Kidney glomerular epithelial cell (primary cell): Measurements from ENCODE around the gene TRIM16.
"Not testable (repeated sequence)": the region's sequence is repeated elsewhere in the genome, so short reads cannot be mapped to it uniquely, and the experiment has no call there.

Experiments used
- DNase-seq: peaks from one replicate; lab custom pipeline; 2025; lab: John Stamatoyannopoulos, UW

Gene TRIM16

GRCh38 chr17:15658296-15658695 is 25.8 kb downstream of the TRIM16 start:
- DNase-seq = peak; percentile 28

GRCh38 chr17:15657868-15658267 is 26.2 kb downstream of the TRIM16 start:
- peak; percentile 27 for DNase-seq

GRCh38 chr17:15654886-15655561 is 29.1 kb downstream of the TRIM16 start:
- peak; percentile 65 for DNase-seq

GRCh38 chr17:15654401-15654800 is 29.7 kb downstream of the TRIM16 start:
- peak; percentile 41 for DNase-seq

GRCh38 chr17:15652960-15653359 is 31.2 kb downstream of the TRIM16 start:
- no peak for DNase-seq

GRCh38 chr17:15651583-15652110 is 32.5 kb downstream of the TRIM16 start:
- DNase-seq = peak; percentile 95

- no peak for DNase-seq
Observed at GRCh38 chr17:15650741-15651582, 33.1 kb downstream of the TRIM16 start.

- no peak for DNase-seq
Observed at GRCh38 chr17:15649861-15650421, 34.2 kb downstream of the TRIM16 start.

- no peak for DNase-seq
Observed at GRCh38 chr17:15648386-15648785, 35.7 kb downstream of the TRIM16 start.

- peak; percentile 44 for DNase-seq
Observed at GRCh38 chr17:15645942-15646312, 38.2 kb downstream of the TRIM16 start.

- DNase-seq = peak; percentile 40
Observed at GRCh38 chr17:15645099-15645941, 38.8 kb downstream of the TRIM16 start.

- not testable (repeated sequence) for DNase-seq
Observed at GRCh38 chr17:15642505-15643251, 41.4 kb downstream of the TRIM16 start.

GRCh38 chr17:15642014-15642413 is 42.1 kb downstream of the TRIM16 start:
- DNase-seq = not testable (repeated sequence)

- not testable (repeated sequence) for DNase-seq
Observed at GRCh38 chr17:15630930-15631453, 53.1 kb downstream of the TRIM16 start.

- DNase-seq = not testable (repeated sequence)
Observed at GRCh38 chr17:15629991-15630390, 54.1 kb downstream of the TRIM16 start.

- not testable (repeated sequence) for DNase-seq
Observed at GRCh38 chr17:15623661-15624209, 60.4 kb downstream of the TRIM16 start.

GRCh38 chr17:15623255-15623654 is 60.9 kb downstream of the TRIM16 start:
- not testable (repeated sequence) for DNase-seq

GRCh38 chr17:15622124-15622523 is 62.0 kb downstream of the TRIM16 start:
- not testable (repeated sequence) for DNase-seq

GRCh38 chr17:15619331-15620058 is 64.6 kb downstream of the TRIM16 start, which contains the start of gene FBXW10B:
Gene FBXW10B (minus strand): TSS chr17:15619704. CDS start chr17:15619512, 192 bp downstream.
- DNase-seq = not testable (repeated sequence)
